ENCODE measurements around the gene UGT3A1.
"Not testable (repeated sequence)": the region's sequence is repeated elsewhere in the genome, so short reads cannot be mapped to it uniquely, and the experiment has no call there.

Gene UGT3A1

GRCh38 chr5:35990941-35991611 lies at the start of gene UGT3A1:
Gene UGT3A1 (minus strand): TSS chr5:35991390. CDS start chr5:35991240, 150 bp downstream.
- DNase-seq (ENCODE audit: low spot score) = no peak

- no peak for DNase-seq (ENCODE audit: low spot score)
Measured at GRCh38 chr5:36035696-36036095, 44.5 kb upstream of the UGT3A1 start.

- DNase-seq (ENCODE audit: low spot score) = not testable (repeated sequence)
Measured at GRCh38 chr5:36034536-36035134, 43.4 kb upstream of the UGT3A1 start.

- DNase-seq (ENCODE audit: low spot score) = no peak
Measured at GRCh38 chr5:36033486-36033885, 42.3 kb upstream of the UGT3A1 start.

- DNase-seq (ENCODE audit: low spot score) = no peak
Measured at GRCh38 chr5:36033047-36033446, 41.9 kb upstream of the UGT3A1 start.

- no peak for DNase-seq (ENCODE audit: low spot score)
Measured at GRCh38 chr5:36031223-36031622, 40.0 kb upstream of the UGT3A1 start.

GRCh38 chr5:36029914-36030313 lies 38.7 kb upstream of the UGT3A1 start:
- no peak for DNase-seq (ENCODE audit: low spot score)

GRCh38 chr5:36028816-36029465 lies 37.8 kb upstream of the UGT3A1 start:
- no peak for DNase-seq (ENCODE audit: low spot score)

- DNase-seq (ENCODE audit: low spot score) = no peak
Measured at GRCh38 chr5:36027711-36028110, 36.5 kb upstream of the UGT3A1 start.

- DNase-seq (ENCODE audit: low spot score) = no peak
Measured at GRCh38 chr5:36026706-36027465, 35.7 kb upstream of the UGT3A1 start.

GRCh38 chr5:36022246-36022645 lies 31.1 kb upstream of the UGT3A1 start:
- DNase-seq (ENCODE audit: low spot score) = not testable (repeated sequence)

- not testable (repeated sequence) for DNase-seq (ENCODE audit: low spot score)
Measured at GRCh38 chr5:36019584-36019983, 28.4 kb upstream of the UGT3A1 start.

GRCh38 chr5:36017622-36018021 lies 26.4 kb upstream of the UGT3A1 start:
- no peak for DNase-seq (ENCODE audit: low spot score)

- DNase-seq (ENCODE audit: low spot score) = no peak
Measured at GRCh38 chr5:36017004-36017403, 25.8 kb upstream of the UGT3A1 start.

GRCh38 chr5:36013182-36013581 lies 22.0 kb upstream of the UGT3A1 start:
- no peak for DNase-seq (ENCODE audit: low spot score)

- DNase-seq (ENCODE audit: low spot score) = no peak
Measured at GRCh38 chr5:36009698-36010097, 18.5 kb upstream of the UGT3A1 start.

- DNase-seq (ENCODE audit: low spot score) = no peak
Measured at GRCh38 chr5:36007366-36007765, 16.2 kb upstream of the UGT3A1 start.

- DNase-seq (ENCODE audit: low spot score) = no peak
Measured at GRCh38 chr5:36006163-36006562, 15.0 kb upstream of the UGT3A1 start.

GRCh38 chr5:36001032-36001431 lies 9.8 kb upstream of the UGT3A1 start:
- no peak for DNase-seq (ENCODE audit: low spot score)

GRCh38 chr5:35999547-35999946 lies 8.4 kb upstream of the UGT3A1 start:
- no peak for DNase-seq (ENCODE audit: low spot score)

GRCh38 chr5:35996076-35996475 lies 4.9 kb upstream of the UGT3A1 start:
- no peak for DNase-seq (ENCODE audit: low spot score)

- DNase-seq (ENCODE audit: low spot score) = no peak
Measured at GRCh38 chr5:35990520-35990919, 670 bp downstream of the UGT3A1 start.

- DNase-seq (ENCODE audit: low spot score) = no peak
Measured at GRCh38 chr5:35988529-35988928, 2.7 kb downstream of the UGT3A1 start.

Measured in NAMALWA (cell line).